Measurements from ENCODE around the gene FHIT. TPM values are rescaled to one million over a fixed set of nuclear protein-coding genes. Genes with fewer than 3 reads are reported as not detected.
"Not testable (repeated sequence)": the region's sequence is repeated elsewhere in the genome, so short reads cannot be mapped to it uniquely, and the experiment has no call there.

The FHIT gene
- total RNA-seq, 4 donors from 2014 or later = 8.8 to 35.6 (median 12.6) TPM

DNA sequence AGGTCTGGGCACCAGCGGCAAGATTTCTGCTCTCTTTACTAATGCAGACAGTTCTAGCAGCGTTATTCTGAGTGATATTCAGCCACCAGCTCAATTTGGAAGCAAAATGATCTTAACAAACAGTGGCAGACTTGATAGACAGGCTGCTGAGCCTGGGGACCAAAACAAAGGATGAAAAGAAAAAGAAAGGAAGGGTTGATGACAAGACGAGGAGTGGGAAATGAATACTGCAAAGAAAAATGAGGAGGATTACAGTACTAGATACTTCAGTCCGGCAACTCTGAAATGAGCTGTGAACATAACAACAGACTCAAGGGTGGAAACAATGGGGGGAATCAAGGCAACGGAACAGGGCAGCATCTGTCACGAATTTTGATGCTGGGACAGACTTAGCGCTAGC is 28.8 kb downstream of the FHIT start:
- Histone ChIP-seq H3K9me3 (no peaks in the 10 kb centered on the region), H3K36me3 (no peaks in the 10 kb centered on the region), H3K27ac (no peak overlapping the region), H3K4me1 (no peaks in the 10 kb centered on the region), H3K27me3 (no peaks in the 10 kb centered on the region), H3K4me3 (no peak overlapping the region)
- DNase-seq (ENCODE audit: low spot score in 2 of 2) = no peak
- WGBS = 71% methylated on average over 7 of the region's 7 CpGs
- TF ChIP-seq CTCF (IDR thresholded peaks at IDR 0.05) (no peak), EP300 (IDR thresholded peaks at IDR 0.05) (no peak), POLR2AphosphoS5 (IDR thresholded peaks at IDR 0.05) (no peak)

DNA sequence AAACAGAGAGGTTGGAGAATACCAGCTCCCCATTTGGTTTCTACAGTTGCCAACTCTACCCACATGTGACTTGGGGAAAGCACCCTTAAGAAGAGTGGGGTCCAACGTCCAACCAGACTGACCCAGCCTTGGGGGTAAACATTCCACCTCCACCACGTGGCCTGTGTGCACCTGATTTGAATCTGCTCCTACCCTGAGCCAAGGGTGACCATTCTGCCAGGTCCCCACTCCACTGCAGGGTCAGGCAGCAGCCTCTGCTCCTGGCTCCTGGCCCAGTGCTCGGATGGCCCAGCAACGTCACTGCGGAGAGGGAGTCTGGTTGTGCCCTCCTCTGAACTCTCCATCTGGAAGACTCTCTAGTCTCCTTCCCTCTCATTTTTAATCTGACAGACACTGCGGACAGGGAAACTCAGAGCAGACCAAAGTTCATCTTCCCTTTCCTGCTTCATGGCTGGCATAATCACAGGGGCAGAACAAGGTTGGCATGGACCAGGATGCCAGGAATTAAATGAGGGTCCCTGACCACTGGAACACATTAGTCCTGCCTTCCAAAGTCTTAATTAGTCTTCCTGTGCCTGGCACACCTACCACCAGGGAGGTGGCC is 29.4 kb downstream of the FHIT start:
- H3K36me3 ChIP-seq = no peaks in the 10 kb centered on the region
- no peak overlapping the region for H3K27ac ChIP-seq
- TF ChIP-seq CTCF (IDR thresholded peaks at IDR 0.05) = no peak
- TF ChIP-seq POLR2AphosphoS5 (IDR thresholded peaks at IDR 0.05) = no peak
- TF ChIP-seq POLR2A (IDR thresholded peaks at IDR 0.05) = no peak
- no peak for TF ChIP-seq EP300 (IDR thresholded peaks at IDR 0.05)
- no peak overlapping the region for H3K4me3 ChIP-seq
- no peaks in the 10 kb centered on the region for H3K27me3 ChIP-seq
- WGBS = 74% methylated on average over 6 of the region's 6 CpGs
- no peaks in the 10 kb centered on the region for H3K9me3 ChIP-seq
- H3K4me1 ChIP-seq = no peaks in the 10 kb centered on the region
- DNase-seq (ENCODE audit: low spot score in 2 of 2) = no peak

DNA sequence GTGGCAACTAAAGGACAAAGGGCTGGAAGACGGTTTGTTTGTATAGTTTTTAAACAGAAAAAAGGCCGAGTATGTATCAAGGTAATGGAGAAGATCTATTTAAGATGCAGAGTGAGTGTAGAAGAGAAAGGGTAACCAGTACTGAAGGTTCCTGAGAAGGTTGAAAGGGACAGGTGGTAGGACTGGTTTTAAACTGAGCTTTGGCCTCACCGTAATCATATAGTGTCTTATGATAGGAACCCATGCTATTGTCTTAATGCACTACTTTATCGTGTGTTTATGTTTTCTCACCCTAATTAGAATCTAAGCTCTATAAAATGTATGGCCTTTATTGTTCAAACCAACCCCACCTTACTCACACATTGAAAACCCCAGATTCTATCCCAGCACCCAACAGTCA is 32.7 kb downstream of the FHIT start:
- 89% methylated on average over 4 of the region's 4 CpGs for WGBS
- Histone ChIP-seq H3K9me3 (no peaks in the 10 kb centered on the region), H3K4me1 (no peaks in the 10 kb centered on the region), H3K4me3 (no peak overlapping the region), H3K36me3 (no peaks in the 10 kb centered on the region), H3K27ac (no peak overlapping the region), H3K27me3 (no peaks in the 10 kb centered on the region)
- no peak for TF ChIP-seq CTCF (IDR thresholded peaks at IDR 0.05)
- DNase-seq (ENCODE audit: low spot score in 2 of 2) = no peak

DNA sequence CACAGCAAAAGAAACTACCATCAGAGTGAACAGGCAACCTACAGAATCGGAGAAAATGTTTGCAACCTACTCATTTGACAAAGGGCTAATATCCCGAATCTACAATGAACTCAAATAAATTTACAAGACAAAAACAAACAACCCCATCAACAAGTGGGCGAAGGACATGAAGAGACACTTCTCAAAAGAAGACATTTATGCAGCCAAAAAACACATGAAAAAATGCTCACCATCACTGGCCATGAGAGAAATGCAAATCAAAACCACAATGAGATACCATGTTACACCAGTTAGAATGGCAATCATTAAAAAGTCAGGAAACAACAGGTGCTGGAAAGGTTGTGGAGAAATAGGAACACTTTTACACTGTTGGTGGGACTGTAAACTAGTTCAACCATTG is 35.1 kb downstream of the FHIT start:
- not testable (repeated sequence) for H3K4me3 ChIP-seq; H3K9me3 ChIP-seq; DNase-seq (ENCODE audit: low spot score in 2 of 2); H3K36me3 ChIP-seq; H3K27me3 ChIP-seq; H3K4me1 ChIP-seq; H3K27ac ChIP-seq
- whole genome bisulfite sequencing = 92% methylated on average over 3 of the region's 3 CpGs

- H3K4me3 ChIP-seq = no peak overlapping the region
- TF ChIP-seq CTCF (IDR thresholded peaks at IDR 0.05) (no peak), POLR2A (IDR thresholded peaks at IDR 0.05) (no peak)
- no peaks in the 10 kb centered on the region for H3K9me3 ChIP-seq
- H3K36me3 ChIP-seq = no peaks in the 10 kb centered on the region
- H3K27me3 ChIP-seq = no peaks in the 10 kb centered on the region
- no peak for DNase-seq (ENCODE audit: low spot score in 2 of 2)
- no peaks in the 10 kb centered on the region for H3K4me1 ChIP-seq
- 89% methylated on average over 17 of the region's 17 CpGs for WGBS
- no peak overlapping the region for H3K27ac ChIP-seq
These were observed 49.2 kb downstream of the FHIT start for GRCh38 chr3:61202086-61202485.

DNA sequence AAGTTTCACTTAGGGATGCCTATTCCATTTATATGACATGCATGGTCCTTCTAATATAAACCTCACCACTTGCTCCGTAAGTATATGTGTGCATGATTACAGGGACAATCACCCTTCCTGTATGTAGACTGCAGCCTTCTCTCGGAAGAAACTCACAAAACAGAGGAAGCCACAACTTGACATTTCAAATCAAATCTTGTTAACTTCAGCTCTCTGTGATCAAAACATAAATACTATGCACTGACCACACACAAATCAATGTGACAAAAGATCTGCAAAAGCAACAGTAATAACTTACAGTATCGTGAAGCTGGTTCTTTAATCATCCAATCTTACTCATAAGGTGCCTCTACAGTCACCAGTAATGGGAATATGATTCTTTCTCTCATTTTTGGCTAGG is 50.2 kb downstream of the FHIT start:
- WGBS = 81% methylated on average over 3 of the region's 3 CpGs
- H3K27me3 ChIP-seq = no peaks in the 10 kb centered on the region
- TF ChIP-seq EP300 (IDR thresholded peaks at IDR 0.05) (no peak), POLR2A (IDR thresholded peaks at IDR 0.05) (no peak), CTCF (IDR thresholded peaks at IDR 0.05) (no peak), POLR2AphosphoS5 (IDR thresholded peaks at IDR 0.05) (no peak)

More for the DNA sequence above, 50.2 kb downstream of the FHIT start:
- Histone ChIP-seq H3K27ac (no peak overlapping the region), H3K4me3 (no peak overlapping the region), H3K36me3 (no peaks in the 10 kb centered on the region), H3K9me3 (no peaks in the 10 kb centered on the region), H3K4me1 (no peaks in the 10 kb centered on the region)
- no peak for DNase-seq (ENCODE audit: low spot score in 2 of 2)

Data from suprapubic skin (tissue), 4 donors.